Putamen (tissue), 1 donor: ENCODE measurements around the gene LARGE1.

ENCODE experiments used
- DNase-seq: peaks from one replicate; pipeline ENCODE4 v3.0.0-alpha.2; 2016; ENCODE audit warnings: low spot score

Gene LARGE1

DNA sequence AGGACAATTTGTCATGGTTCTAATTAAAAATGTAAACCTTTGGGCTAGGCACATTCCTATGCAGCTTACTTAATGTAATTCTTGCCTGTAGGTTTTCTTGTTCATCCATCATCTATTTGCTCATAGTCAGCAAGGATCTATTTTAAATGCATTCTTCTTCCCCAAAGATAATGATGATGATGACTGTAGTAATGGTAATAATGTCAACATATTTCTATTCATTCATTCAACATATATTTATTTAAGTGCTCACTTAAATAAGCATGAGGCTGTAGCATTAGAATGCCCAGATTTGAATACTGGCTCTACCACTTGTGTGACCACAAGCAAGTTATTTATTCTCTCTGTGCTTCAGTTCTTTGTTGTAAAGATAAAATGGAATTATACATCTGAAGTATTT, 692.5 kb downstream of the LARGE1 start:
- DNase-seq: no peak

DNA sequence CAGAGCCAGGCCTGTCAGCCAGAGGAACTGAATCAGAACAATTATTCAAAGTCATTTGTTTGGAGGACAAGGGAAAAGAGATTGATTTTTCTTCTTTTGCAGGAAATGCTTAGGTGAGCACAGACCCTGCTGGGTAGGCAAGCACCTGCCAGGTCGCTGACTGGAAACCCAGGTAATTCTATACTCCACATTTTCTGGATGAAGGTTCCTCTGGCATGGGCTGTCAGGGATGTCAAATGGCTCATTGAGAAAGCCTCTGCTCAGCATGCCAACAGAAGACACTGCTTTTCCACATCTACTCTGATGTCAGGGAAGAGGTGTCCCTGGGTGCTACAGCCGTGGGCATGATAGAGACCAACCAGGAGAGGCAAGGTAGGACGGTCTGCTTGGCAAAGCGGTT, 695.4 kb downstream of the LARGE1 start:
- DNase-seq: no peak
